HEK293T (cell line): Measurements from ENCODE around the gene IRF2BPL.
A peak's percentile ranks its signal among the peaks of the same experiment; 100 is the strongest.

Experiments
- CTCF ChIA-PET: fragments of 350-600 bp; formaldehyde crosslinking; extraction: SDS; loops from one replicate; lab custom pipeline; 2021; ENCODE audit warnings: antibody characterized with exemption, inconsistent platforms; lab: Yijun Ruan, JAX
- POLR2A ChIA-PET: fragments of 350-600 bp; formaldehyde crosslinking; extraction: SDS; loops from one replicate; lab custom pipeline; 2020; ENCODE audit warnings: antibody characterized with exemption, inconsistent platforms; lab: Yijun Ruan, JAX
- DNase-seq: peaks from one replicate; pipeline ENCODE4 v3.0.0; 2012; ENCODE audit warnings: mixed read lengths; ENCODE audit errors: extremely low spot score
- ARNT ChIP-seq: fragments of 450-650 bp; IDR thresholded peaks from 2 replicates; pipeline ENCODE4 v1.6.1; 2017; ENCODE audit warnings: mild to moderate bottlenecking
- BHLHE40 ChIP-seq: fragments of 450-650 bp; IDR thresholded peaks from 2 replicates; pipeline ENCODE4 v1.6.1; 2016; ENCODE audit warnings: mild to moderate bottlenecking, moderate library complexity, borderline replicate concordance
- CTBP1 ChIP-seq: fragments of 450-650 bp; IDR thresholded peaks from 2 replicates; pipeline ENCODE4 v1.6.1; 2016; ENCODE audit warnings: borderline replicate concordance
- ELF4 ChIP-seq: fragments of 450-650 bp; IDR thresholded peaks from 2 replicates; pipeline ENCODE4 v1.6.1; 2017; ENCODE audit warnings: antibody characterized with exemption
- FOXA1 ChIP-seq: fragments of 450-650 bp; IDR thresholded peaks from 2 replicates; pipeline ENCODE4 v1.6.1; 2016; ENCODE audit warnings: mild to moderate bottlenecking
- FOXK2 ChIP-seq: fragments of 450-650 bp; IDR thresholded peaks from 2 replicates; pipeline ENCODE4 v1.6.1; 2016; ENCODE audit warnings: mild to moderate bottlenecking
- FOXM1 ChIP-seq: fragments of 450-650 bp; IDR thresholded peaks from 2 replicates; pipeline ENCODE4 v1.6.1; 2017; ENCODE audit warnings: mild to moderate bottlenecking, borderline replicate concordance
- HDGF ChIP-seq: fragments of 450-650 bp; IDR thresholded peaks from 2 replicates; pipeline ENCODE4 v1.6.1; 2017; ENCODE audit warnings: antibody characterized with exemption, borderline replicate concordance
- L3MBTL2 ChIP-seq: fragments of 450-650 bp; conservative IDR thresholded peaks from 2 replicates; pipeline ENCODE4 v1.6.1; 2016; ENCODE audit warnings: mild to moderate bottlenecking
- LEF1 ChIP-seq: fragments of 450-650 bp; IDR thresholded peaks from 2 replicates; pipeline ENCODE4 v1.6.1; 2017; ENCODE audit warnings: mild to moderate bottlenecking, borderline replicate concordance
- NFRKB ChIP-seq: fragments of 450-650 bp; IDR thresholded peaks from 2 replicates; pipeline ENCODE4 v1.6.1; 2016; ENCODE audit warnings: mild to moderate bottlenecking, moderate library complexity
- PKNOX1 ChIP-seq: fragments of 450-650 bp; IDR thresholded peaks from 2 replicates; pipeline ENCODE4 v1.6.1; 2016
- SP1 ChIP-seq: fragments of 450-650 bp; IDR thresholded peaks from 2 replicates; pipeline ENCODE4 v1.6.1; 2017
- SUZ12 ChIP-seq: fragments of 450-650 bp; IDR thresholded peaks from 2 replicates; pipeline ENCODE4 v1.6.1; 2016; ENCODE audit warnings: mild to moderate bottlenecking
- TARDBP ChIP-seq: fragments of 450-650 bp; IDR thresholded peaks from 2 replicates; pipeline ENCODE4 v1.6.1; 2016
- ZNF384 ChIP-seq: fragments of 450-650 bp; IDR thresholded peaks from 2 replicates; pipeline ENCODE4 v1.6.1; 2016

IRF2BPL gene

GRCh38 chr14:76995279-76996035 is 33.1 kb downstream of the IRF2BPL start:
- CTCF ChIA-PET: interaction anchor here (0.6 to 1.3 kb wide), 3 partner anchors 66 to 82 kb away, joined by 3 to 4 read pairs (median 4); no protein-coding TSS in a partner anchor
- no peak for DNase-seq
- TF ChIP-seq SUZ12 (no peak), ARNT (no peak), ELF4 (no peak), FOXK2 (no peak), BHLHE40 (no peak), L3MBTL2 (no peak), TARDBP (no peak), HDGF (no peak), SP1 (no peak), LEF1 (no peak), PKNOX1 (no peak), NFRKB (no peak), FOXM1 (no peak), FOXA1 (no peak), CTBP1 (no peak), ZNF384 (no peak)
- POLR2A ChIA-PET: no interaction called here

GRCh38 chr14:76993752-76994151 is 34.8 kb downstream of the IRF2BPL start:
- POLR2A ChIA-PET: no interaction called here
- CTCF ChIA-PET: no interaction called here
- DNase-seq: no peak

GRCh38 chr14:76990084-76990483 is 38.4 kb downstream of the IRF2BPL start:
- no peak for DNase-seq
- no peak for TF ChIP-seq LEF1
- no peak for TF ChIP-seq TARDBP
- TF ChIP-seq CTBP1: no peak
- no peak for TF ChIP-seq SUZ12
- TF ChIP-seq HDGF: no peak
- TF ChIP-seq ARNT: no peak
- no peak for TF ChIP-seq ZNF384
- TF ChIP-seq SP1: no peak
- no peak for TF ChIP-seq FOXA1
- TF ChIP-seq FOXM1: no peak
- TF ChIP-seq L3MBTL2: no peak
- TF ChIP-seq NFRKB: no peak
- no peak for TF ChIP-seq FOXK2
- TF ChIP-seq PKNOX1: no peak
- TF ChIP-seq BHLHE40: no peak
- TF ChIP-seq ELF4: no peak
- CTCF ChIA-PET: no interaction called here
- POLR2A ChIA-PET: no interaction called here

More at GRCh38 chr14:76993752-76994151, 34.8 kb downstream of the IRF2BPL start:
- peak; percentile 31; the same call in 1 of the 2 replicates for TF ChIP-seq ZNF384
- TF ChIP-seq PKNOX1: peak; percentile 56; the same call in 1 of the 2 replicates
- TF ChIP-seq L3MBTL2: no peak
- no peak for TF ChIP-seq LEF1

- POLR2A ChIA-PET: interaction anchor here (1.2 kb wide), 1 partner anchor 10 kb away, joined by 4 read pairs; no protein-coding TSS in a partner anchor
- no peak for DNase-seq
- CTCF ChIA-PET: interaction anchor here (0.8 kb wide), 1 partner anchor 13 kb away, joined by 4 read pairs; no protein-coding TSS in a partner anchor
- TF ChIP-seq PKNOX1 (no peak), HDGF (no peak), TARDBP (no peak), BHLHE40 (no peak), SUZ12 (no peak), FOXA1 (no peak), FOXM1 (no peak), FOXK2 (no peak), NFRKB (no peak), L3MBTL2 (no peak), CTBP1 (no peak), ZNF384 (no peak), ELF4 (no peak), LEF1 (no peak), SP1 (no peak)
Measured at GRCh38 chr14:76987956-76988520, 40.5 kb downstream of the IRF2BPL start.

- ChIA-PET CTCF (interaction anchor here (0.6 to 1.2 kb wide), 2 partner anchors 82 to 110 kb away, joined by 3 to 4 read pairs; no protein-coding TSS in a partner anchor), POLR2A (no interaction called here)
- no peak for DNase-seq
- TF ChIP-seq FOXK2: no peak
- no peak for TF ChIP-seq ZNF384
- TF ChIP-seq BHLHE40: no peak
- TF ChIP-seq NFRKB: no peak
Measured at GRCh38 chr14:76986231-76986565, 42.3 kb downstream of the IRF2BPL start.
